ENCODE data around the gene PANX1.

The PANX1 gene

DNA sequence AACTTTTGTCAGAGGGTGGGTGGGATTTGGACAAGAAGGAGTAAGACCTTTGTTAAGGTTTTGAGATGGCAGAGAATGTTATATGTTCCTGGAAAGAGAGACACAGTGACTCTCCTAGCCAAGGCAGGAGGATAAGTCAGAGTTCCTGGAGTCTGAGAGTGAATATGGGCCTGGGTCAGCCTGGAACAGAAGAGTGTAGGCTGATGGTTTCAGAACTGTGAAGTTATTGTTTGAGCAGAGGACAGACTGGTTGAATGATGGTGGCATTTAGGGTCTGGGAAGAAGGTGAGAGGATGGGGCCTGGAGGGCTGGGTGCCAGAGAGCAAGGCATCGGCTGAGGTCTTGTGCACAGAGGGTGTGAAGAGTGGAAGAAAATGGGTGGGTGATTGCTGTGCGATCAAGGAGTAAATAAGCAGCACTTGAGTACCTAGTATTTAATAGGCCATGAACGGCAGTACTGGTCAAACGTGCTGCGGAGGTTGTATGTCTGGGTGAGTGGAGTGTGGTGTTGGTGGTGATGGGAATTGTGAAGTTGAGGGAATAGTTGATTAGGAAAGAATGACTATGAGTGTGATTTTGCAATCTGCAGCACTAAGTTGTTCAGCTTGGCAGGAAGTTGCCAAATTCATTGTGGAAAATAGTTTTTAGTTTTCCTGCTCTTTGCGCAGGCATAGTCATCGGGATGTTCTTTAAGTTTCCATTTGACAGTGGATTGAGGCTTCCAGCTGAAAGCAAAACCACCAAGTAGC lies 1.8 kb downstream of the PANX1 start:
- no peaks in the 10 kb centered on the region for H3K36me3 ChIP-seq (replicated peaks)
- peak overlapping the region; percentile 95 for H3K4me3 ChIP-seq (ENCODE audit: low read depth, low read length)
- DNase-seq, result peak; percentile 57
- H3K27ac ChIP-seq, result peak overlapping the region; percentile 79
- no peaks in the 10 kb centered on the region for H3K27me3 ChIP-seq (replicated peaks)
- in situ Hi-C loops (cut with HindIII; ENCODE audit: low pct_ligation_motif_present, low sequenced_read_pairs), result no loop called here
- TF ChIP-seq CTCF (IDR thresholded peaks at IDR 0.05; ENCODE audit: low read depth, low read length, missing control alignments), result no peak

DNA sequence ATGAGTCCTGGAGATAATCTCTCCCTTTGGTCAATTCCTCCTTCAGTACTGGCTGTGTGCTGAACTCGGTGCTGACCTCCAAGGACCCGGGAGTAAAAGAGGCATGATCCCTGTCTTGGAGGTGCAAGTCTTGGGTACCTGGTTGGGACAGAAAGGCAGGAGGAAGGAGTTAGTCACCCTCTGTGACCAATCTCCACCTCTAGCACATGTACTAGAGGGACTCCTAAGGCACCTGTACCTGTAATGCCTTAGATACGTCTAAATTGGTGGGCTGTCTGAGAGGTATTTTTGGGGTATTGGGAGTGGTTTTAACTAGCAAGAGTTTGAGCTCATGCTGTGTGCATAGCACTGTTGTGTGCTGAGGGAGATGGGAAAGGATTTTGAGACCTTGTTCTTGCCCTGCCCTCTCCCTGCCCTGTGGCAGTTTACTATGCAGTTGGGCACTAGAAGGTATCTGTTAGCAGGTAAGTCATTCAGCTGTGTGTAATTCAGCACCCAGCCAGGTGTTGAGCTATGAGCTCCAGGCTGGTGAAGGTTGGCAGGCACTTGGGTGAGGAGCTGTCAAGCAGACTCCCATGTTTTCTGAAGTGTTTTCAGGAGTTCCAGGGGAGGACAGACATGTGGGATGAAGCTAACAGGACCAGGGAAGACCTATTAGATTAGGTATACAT lies 2.5 kb downstream of the PANX1 start:
- Histone ChIP-seq H3K27me3 (replicated peaks) (no peaks in the 10 kb centered on the region), H3K4me3 (ENCODE audit: low read depth, low read length) (peak overlapping the region; percentile 95), H3K27ac (peak overlapping the region; percentile 31), H3K36me3 (replicated peaks) (no peaks in the 10 kb centered on the region)
- in situ Hi-C loops (cut with HindIII; ENCODE audit: low pct_ligation_motif_present, low sequenced_read_pairs), result no loop called here
- no peak for DNase-seq
- TF ChIP-seq CTCF (IDR thresholded peaks at IDR 0.05; ENCODE audit: low read depth, low read length, missing control alignments), result no peak

GRCh38 chr11:94131718-94132115 lies 3.1 kb downstream of the PANX1 start:
- Histone ChIP-seq H3K27me3 (replicated peaks) (no peaks in the 10 kb centered on the region), H3K36me3 (replicated peaks) (no peaks in the 10 kb centered on the region), H3K4me3 (ENCODE audit: low read depth, low read length) (no peak overlapping the region), H3K27ac (peak overlapping the region; percentile 17)
- in situ Hi-C loops (cut with HindIII; ENCODE audit: low pct_ligation_motif_present, low sequenced_read_pairs), result no loop called here
- no peak for TF ChIP-seq CTCF (IDR thresholded peaks at IDR 0.05; ENCODE audit: low read depth, low read length, missing control alignments)
- no peak for DNase-seq

DNA sequence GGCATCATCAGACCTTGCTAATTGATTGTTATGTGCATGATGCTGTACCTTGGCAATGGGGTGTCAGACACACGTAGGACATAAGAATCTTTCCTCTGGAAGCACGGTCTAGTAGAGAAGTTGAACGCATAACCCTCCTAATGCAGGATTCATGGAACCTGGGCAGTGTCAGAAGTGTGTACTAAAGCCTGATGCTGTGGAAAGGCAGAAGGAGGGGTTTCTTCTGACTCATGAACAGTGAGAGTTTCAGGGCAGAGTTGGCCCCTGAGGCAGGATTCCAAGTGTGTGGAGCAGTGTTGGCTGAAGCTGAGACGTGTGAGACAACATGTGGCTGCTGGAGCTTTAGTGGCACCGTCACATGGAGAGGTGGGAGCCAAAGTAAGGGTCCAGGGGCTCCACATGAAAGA lies 3.5 kb downstream of the PANX1 start:
- no peak for TF ChIP-seq CTCF (IDR thresholded peaks at IDR 0.05; ENCODE audit: low read depth, low read length, missing control alignments)
- peak overlapping the region; percentile 17 for H3K27ac ChIP-seq
- H3K27me3 ChIP-seq (replicated peaks), result no peaks in the 10 kb centered on the region
- no peak overlapping the region for H3K4me3 ChIP-seq (ENCODE audit: low read depth, low read length)
- in situ Hi-C loops (cut with HindIII; ENCODE audit: low pct_ligation_motif_present, low sequenced_read_pairs), result no loop called here
- DNase-seq, result peak; percentile 83
- no peaks in the 10 kb centered on the region for H3K36me3 ChIP-seq (replicated peaks)

DNA sequence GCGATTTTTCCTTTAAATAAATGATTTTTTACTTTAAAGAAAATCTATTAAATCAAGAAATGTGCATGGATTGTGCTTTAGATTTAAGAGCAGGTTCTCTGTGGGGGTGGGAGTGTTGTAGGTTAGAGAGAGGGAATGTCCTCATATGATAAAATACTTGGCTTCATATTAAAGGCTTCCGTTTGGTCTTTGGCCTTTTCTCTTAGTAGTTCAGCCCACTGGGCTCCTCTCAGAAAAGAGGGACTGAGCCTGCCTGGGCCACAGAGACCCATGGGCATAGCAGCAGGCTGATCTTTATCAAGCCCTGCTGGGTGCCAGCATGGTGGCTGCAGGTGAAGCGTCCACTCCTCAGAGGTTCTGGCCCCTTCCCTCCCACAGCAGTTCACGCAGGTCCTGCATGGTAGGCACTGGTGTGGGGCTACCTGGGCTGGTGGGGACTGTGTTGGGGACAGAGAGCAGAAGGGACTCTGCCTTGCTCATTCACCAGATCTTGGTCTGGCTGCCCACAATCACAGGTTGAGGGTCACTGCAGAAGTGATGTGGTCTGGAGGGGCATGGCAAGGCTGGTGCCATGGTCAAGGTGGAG lies 4.3 kb downstream of the PANX1 start:
- H3K4me3 ChIP-seq (ENCODE audit: low read depth, low read length), result no peak overlapping the region
- H3K27ac ChIP-seq, result no peak overlapping the region
- H3K27me3 ChIP-seq (replicated peaks), result no peaks in the 10 kb centered on the region
- no peak for TF ChIP-seq CTCF (IDR thresholded peaks at IDR 0.05; ENCODE audit: low read depth, low read length, missing control alignments)
- no peaks in the 10 kb centered on the region for H3K36me3 ChIP-seq (replicated peaks)
- no peak for DNase-seq
- in situ Hi-C loops (cut with HindIII; ENCODE audit: low pct_ligation_motif_present, low sequenced_read_pairs), result no loop called here
